HUES64 (cell line): ENCODE measurements around the gene RPS14.

Experiments
- H3K27ac ChIP-seq: 2 replicates; pipeline ENCODE4 v1.7.0; 2013; ENCODE audit warnings: low read depth, low read length, inconsistent platforms
- H3K27me3 ChIP-seq: 2 replicates; pipeline ENCODE4 v1.6.1; 2013; ENCODE audit warnings: mild to moderate bottlenecking, low read length; ENCODE audit not compliant: insufficient read depth
- H3K36me3 ChIP-seq: 2 replicates; pipeline ENCODE4 v1.6.1; 2013; ENCODE audit warnings: mild to moderate bottlenecking, low read length; ENCODE audit not compliant: insufficient read depth
- H3K4me1 ChIP-seq: 2 replicates; pipeline ENCODE4 v1.6.1; 2013; ENCODE audit warnings: mild to moderate bottlenecking, low read length, moderate library complexity; ENCODE audit not compliant: insufficient read depth
- H3K4me3 ChIP-seq: 2 replicates; pipeline ENCODE4 v1.5.1; 2013; ENCODE audit warnings: mild to moderate bottlenecking, low read length, moderate library complexity
- H3K9ac ChIP-seq: 2 replicates; pipeline ENCODE4 v1.6.1; 2013; ENCODE audit warnings: mild to moderate bottlenecking, low read depth, low read length
- H3K9me3 ChIP-seq: 2 replicates; pipeline ENCODE4 v1.6.1; 2013; ENCODE audit warnings: low read depth, low read length; ENCODE audit not compliant: insufficient read depth
- WGBS: fragments of 150-250, 120-280 bp; methylation state at CpG from one replicate; pipeline ENCODE4 v1.1.7; 2013; ENCODE audit warnings: missing lambda C conversion rate; 5-methylcytosine and 5-hydroxymethylcytosine counted together

The RPS14 gene

GRCh38 chr5:150489360-150490295 lies 40.1 kb upstream of the RPS14 start:
- peaks cover 55% of the 10 kb centered on the region for H3K4me1 ChIP-seq
- H3K27ac ChIP-seq: peak overlapping the region; percentile 9; the same call in 1 of the 2 replicates
- H3K27me3 ChIP-seq: no peaks in the 10 kb centered on the region
- WGBS: 54% methylated on average over 9 of the region's 9 CpGs
- H3K9me3 ChIP-seq: no peaks in the 10 kb centered on the region
- H3K4me3 ChIP-seq: no peak overlapping the region
- no peaks in the 10 kb centered on the region for H3K36me3 ChIP-seq
- no peak overlapping the region for H3K9ac ChIP-seq

- 86% methylated on average over 11 of the region's 11 CpGs for WGBS
- Histone ChIP-seq H3K4me1 (peaks cover 55% of the 10 kb centered on the region), H3K36me3 (no peaks in the 10 kb centered on the region), H3K4me3 (no peak overlapping the region), H3K9ac (no peak overlapping the region), H3K27me3 (no peaks in the 10 kb centered on the region), H3K9me3 (no peaks in the 10 kb centered on the region), H3K27ac (no peak overlapping the region)
Measured at GRCh38 chr5:150488519-150489359, 39.2 kb upstream of the RPS14 start.

DNA sequence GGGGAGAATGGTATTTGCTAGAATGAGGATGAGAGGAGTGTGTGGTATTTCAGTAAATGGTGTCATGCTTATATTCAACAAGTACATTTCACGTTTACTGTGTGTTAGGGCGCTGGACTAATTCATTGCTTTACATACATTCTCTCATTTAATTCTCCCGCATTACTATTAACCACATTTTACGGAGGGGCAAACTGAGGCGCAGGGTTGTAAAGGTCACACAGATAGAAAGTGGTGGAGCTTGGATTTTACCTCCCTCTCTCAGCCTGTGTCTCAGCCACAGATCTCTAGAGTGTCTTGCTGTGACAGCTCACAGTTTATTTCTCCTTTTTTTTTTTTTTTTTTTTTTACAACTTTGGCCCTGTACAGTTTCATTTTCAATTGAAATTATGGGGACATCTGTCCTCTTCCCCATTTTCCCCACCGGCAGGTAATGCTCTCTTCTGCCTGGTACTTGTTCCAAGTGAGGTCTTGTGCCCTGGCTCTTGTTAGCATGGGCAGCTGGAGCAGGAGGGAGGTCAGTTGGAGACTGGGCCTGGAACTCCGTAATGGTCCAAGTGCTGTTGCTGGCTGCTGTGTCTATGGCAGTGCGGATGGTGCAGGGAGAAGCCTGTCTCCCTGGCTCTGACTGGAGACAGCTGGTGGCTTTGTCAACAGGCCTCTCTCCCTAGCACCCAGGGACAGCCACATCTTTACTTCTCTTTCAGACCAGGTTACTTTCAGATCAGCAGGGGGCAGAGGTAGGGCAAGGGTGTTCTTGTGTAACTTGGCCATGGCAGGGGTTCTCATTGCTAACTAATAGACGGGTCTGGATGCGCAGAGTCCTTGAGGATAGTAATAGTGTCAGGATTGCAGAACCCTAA lies 37.9 kb upstream of the RPS14 start:
- peak overlapping the region; percentile 94 for H3K9ac ChIP-seq
- peaks cover 57% of the 10 kb centered on the region for H3K4me1 ChIP-seq
- no peaks in the 10 kb centered on the region for H3K36me3 ChIP-seq
- no peaks in the 10 kb centered on the region for H3K27me3 ChIP-seq
- H3K9me3 ChIP-seq: no peaks in the 10 kb centered on the region
- peak overlapping the region; percentile 84 for H3K4me3 ChIP-seq
- 73% methylated on average over 10 of the region's 10 CpGs for WGBS
- peak overlapping the region; percentile 97; the same call in 1 of the 2 replicates for H3K27ac ChIP-seq

- Histone ChIP-seq H3K4me3 (peak overlapping the region; percentile 84), H3K9ac (peak overlapping the region; percentile 94), H3K9me3 (no peaks in the 10 kb centered on the region), H3K36me3 (no peaks in the 10 kb centered on the region), H3K4me1 (peaks cover 54% of the 10 kb centered on the region), H3K27ac (peak overlapping the region; percentile 97), H3K27me3 (no peaks in the 10 kb centered on the region)
- WGBS: under 1% methylated on average over 48 of the region's 60 CpGs
Measured at GRCh38 chr5:150486402-150487198, 37.1 kb upstream of the RPS14 start.

GRCh38 chr5:150485693-150486401 lies 36.3 kb upstream of the RPS14 start:
- H3K9ac ChIP-seq: peak overlapping the region; percentile 94
- H3K4me1 ChIP-seq: peaks cover 49% of the 10 kb centered on the region
- peak overlapping the region; percentile 84 for H3K4me3 ChIP-seq
- no peaks in the 10 kb centered on the region for H3K36me3 ChIP-seq
- H3K9me3 ChIP-seq: no peaks in the 10 kb centered on the region
- under 1% methylated on average over 90 of the region's 90 CpGs for WGBS
- H3K27ac ChIP-seq: peak overlapping the region; percentile 97
- H3K27me3 ChIP-seq: no peaks in the 10 kb centered on the region

DNA sequence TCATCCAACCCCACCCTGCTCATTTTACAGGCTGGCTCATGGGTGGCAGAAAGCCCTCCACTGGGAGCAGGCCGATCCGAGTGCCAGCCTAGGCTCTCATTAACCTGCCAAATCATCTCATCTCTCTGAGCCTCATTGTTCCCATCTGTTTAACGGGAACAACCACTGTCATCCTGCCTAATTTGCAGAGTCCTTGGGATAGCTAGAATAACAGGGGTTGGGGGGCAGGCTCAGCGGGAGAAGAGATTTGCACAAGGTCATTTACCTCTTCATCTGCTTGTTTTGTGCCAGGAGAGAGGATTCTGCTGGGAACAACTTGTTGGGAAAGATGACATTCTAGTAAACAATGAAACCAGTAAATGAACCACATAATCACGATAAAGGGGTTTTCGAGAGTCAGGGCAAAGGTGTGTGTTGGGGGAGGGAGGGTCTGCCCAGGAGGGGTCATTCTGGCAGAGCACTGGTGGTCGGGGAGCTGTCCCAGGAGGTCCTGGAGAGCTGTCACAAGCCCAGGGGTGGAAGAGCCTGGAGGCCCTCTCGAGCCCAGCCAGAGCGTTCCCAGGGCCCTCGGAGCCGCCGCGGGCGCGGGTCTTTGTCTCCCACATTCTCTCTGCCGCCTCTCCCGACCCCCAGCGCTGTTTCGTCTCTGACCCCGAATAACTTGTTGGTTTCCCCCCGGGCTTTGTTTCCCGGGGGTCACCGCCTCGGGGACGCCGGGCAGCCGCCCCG lies 35.6 kb upstream of the RPS14 start:
- 11% methylated on average over 28 of the region's 28 CpGs for WGBS

GRCh38 chr5:150481972-150482406 lies 32.5 kb upstream of the RPS14 start:
- Histone ChIP-seq H3K27ac (no peak overlapping the region), H3K9ac (no peak overlapping the region), H3K4me3 (no peak overlapping the region), H3K36me3 (no peaks in the 10 kb centered on the region), H3K27me3 (no peaks in the 10 kb centered on the region), H3K9me3 (no peaks in the 10 kb centered on the region), H3K4me1 (peaks cover 16% of the 10 kb centered on the region)
- 74% methylated on average over 6 of the region's 6 CpGs for WGBS

More for the DNA sequence above, 35.6 kb upstream of the RPS14 start:
- Histone ChIP-seq H3K9ac (peak overlapping the region; percentile 94), H3K27me3 (no peaks in the 10 kb centered on the region), H3K27ac (peak overlapping the region; percentile 97), H3K36me3 (no peaks in the 10 kb centered on the region), H3K4me3 (peak overlapping the region; percentile 84), H3K4me1 (peaks cover 42% of the 10 kb centered on the region), H3K9me3 (no peaks in the 10 kb centered on the region)

- no peak overlapping the region for H3K27ac ChIP-seq
- H3K27me3 ChIP-seq: no peaks in the 10 kb centered on the region
- WGBS: 73% methylated on average over 6 of the region's 6 CpGs
- H3K9me3 ChIP-seq: no peaks in the 10 kb centered on the region
- H3K4me3 ChIP-seq: no peak overlapping the region
- H3K4me1 ChIP-seq: peaks cover 16% of the 10 kb centered on the region; the same call in 1 of the 2 replicates
- H3K36me3 ChIP-seq: no peaks in the 10 kb centered on the region
- H3K9ac ChIP-seq: no peak overlapping the region
Measured at GRCh38 chr5:150481708-150481965, 32.1 kb upstream of the RPS14 start.

DNA sequence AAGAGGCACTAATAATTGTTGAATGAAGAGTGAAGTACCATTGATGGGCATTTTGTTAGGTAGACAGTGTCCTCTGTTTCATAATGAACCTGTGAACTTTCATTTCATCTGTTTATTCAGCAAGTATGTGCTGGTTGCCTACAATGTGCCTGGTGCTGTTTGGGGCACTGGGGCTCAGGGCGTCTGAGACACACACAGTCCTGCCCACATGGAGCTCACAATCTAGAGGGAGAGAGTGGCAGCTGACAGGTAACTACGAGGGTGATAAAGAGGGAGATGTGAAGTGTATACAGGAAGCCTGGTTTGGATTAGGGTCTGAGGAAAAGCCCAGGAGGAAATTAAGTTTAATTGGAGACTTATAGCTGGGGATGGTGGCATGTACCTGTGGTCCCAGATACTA lies 29.9 kb upstream of the RPS14 start:
- no peak overlapping the region for H3K4me3 ChIP-seq
- H3K27me3 ChIP-seq: no peaks in the 10 kb centered on the region
- WGBS: 88% methylated on average over 2 of the region's 2 CpGs
- H3K36me3 ChIP-seq: no peaks in the 10 kb centered on the region
- H3K9me3 ChIP-seq: no peaks in the 10 kb centered on the region
- no peak overlapping the region for H3K9ac ChIP-seq
- H3K4me1 ChIP-seq: 0 out of 2 replicates have a peak, but pooled peaks cover 13% of the 10 kb centered on the region
- no peak overlapping the region for H3K27ac ChIP-seq
